DND-41 (cell line): ENCODE results near the gene SAT1.

Experiments used
- ATAC-seq: fragments of 200-7000 bp; cut with Tn5 transposase; 3 replicates; pipeline ENCODE4 v1.9.1; 2021; ENCODE audit warnings: low read depth; ENCODE audit not compliant: insufficient read depth
- DNase-seq: peaks from one replicate; pipeline ENCODE4 v3.0.0-alpha.2; 2020
- H2AFZ ChIP-seq: 2 replicates; pipeline ENCODE4 v1.6.0; 2012; ENCODE audit warnings: low read depth, low read length
- H3K27ac ChIP-seq: 2 replicates; pipeline ENCODE4 v1.5.1; 2012; ENCODE audit warnings: low read length, inconsistent platforms
- H3K27me3 ChIP-seq: fragments of 200-600 bp; sonication (generic); 2 replicates; pipeline ENCODE4 v1.6.0; 2012; ENCODE audit warnings: low read length, mild to moderate bottlenecking, inconsistent platforms; ENCODE audit not compliant: insufficient read depth, poor library complexity
- H3K36me3 ChIP-seq: 2 replicates; pipeline ENCODE4 v1.5.1; 2012; ENCODE audit warnings: low read length, inconsistent platforms; ENCODE audit not compliant: insufficient read depth
- H3K4me1 ChIP-seq: 2 replicates; pipeline ENCODE4 v1.5.1; 2012; ENCODE audit warnings: mild to moderate bottlenecking, low read length; ENCODE audit not compliant: insufficient read depth
- H3K4me2 ChIP-seq: 2 replicates; pipeline ENCODE4 v1.6.0; 2012; ENCODE audit warnings: mild to moderate bottlenecking, moderate library complexity, low read length, inconsistent platforms; ENCODE audit not compliant: insufficient read depth
- H3K4me3 ChIP-seq, 2 experiments: fragments of 200-600 bp in 1 of 2; shearing (Covaris generic) in 1 of 2; 2 replicates each; pipeline ENCODE4 v1.5.1; 2012 to 2016; ENCODE audit warnings: inconsistent platforms in 2 of 2, low read length in 2 of 2, mild to moderate bottlenecking in 2 of 2, low read depth in 1 of 2, moderate library complexity in 1 of 2
- H3K79me2 ChIP-seq: 2 replicates; pipeline ENCODE4 v1.6.0; 2012; ENCODE audit warnings: low read length, inconsistent platforms; ENCODE audit not compliant: insufficient read depth
- H3K9ac ChIP-seq: 2 replicates; pipeline ENCODE4 v1.6.0; 2012; ENCODE audit warnings: low read depth, mild to moderate bottlenecking, inconsistent platforms, low read length, moderate library complexity
- H3K9me3 ChIP-seq: 2 replicates; pipeline ENCODE4 v1.5.1; 2012; ENCODE audit warnings: low read length, moderate library complexity, mild to moderate bottlenecking, inconsistent platforms; ENCODE audit not compliant: insufficient read depth, severe bottlenecking
- H4K20me1 ChIP-seq: 2 replicates; pipeline ENCODE4 v1.6.0; 2012; ENCODE audit warnings: low read length; ENCODE audit not compliant: insufficient read depth
- CTCF ChIP-seq: IDR thresholded peaks from 2 replicates; pipeline ENCODE4 v1.5.1; 2012; ENCODE audit warnings: borderline replicate concordance, low read length, moderate library complexity, mild to moderate bottlenecking; ENCODE audit not compliant: poor library complexity, severe bottlenecking; ENCODE audit errors: extremely low read depth
- EZH2 ChIP-seq: IDR thresholded peaks from 3 replicates; pipeline ENCODE4 v1.6.1; 2012; ENCODE audit warnings: borderline replicate concordance, low read depth, mild to moderate bottlenecking, moderate library complexity, low read length, inconsistent platforms; ENCODE audit not compliant: severe bottlenecking

SAT1 gene

GRCh38 chrX:23754664-23755063 lies 28.3 kb upstream of the SAT1 start:
- no peak overlapping the region for H3K4me2 ChIP-seq
- H3K9me3 ChIP-seq, result no peaks in the 10 kb centered on the region
- H3K27me3 ChIP-seq, result no peaks in the 10 kb centered on the region
- H4K20me1 ChIP-seq, result no peaks in the 10 kb centered on the region
- H3K27ac ChIP-seq, result no peak overlapping the region
- ATAC-seq (no peak), DNase-seq (no peak)
- no peak overlapping the region for H2AFZ ChIP-seq
- no peak overlapping the region for H3K4me3 ChIP-seq
- H3K9ac ChIP-seq, result no peak overlapping the region
- TF ChIP-seq CTCF (no peak), EZH2 (no peak)
- no peaks in the 10 kb centered on the region for H3K79me2 ChIP-seq
- 0 out of 2 replicates have a peak, but pooled peaks cover 3% of the 10 kb centered on the region for H3K4me1 ChIP-seq
- no peaks in the 10 kb centered on the region for H3K36me3 ChIP-seq

DNA sequence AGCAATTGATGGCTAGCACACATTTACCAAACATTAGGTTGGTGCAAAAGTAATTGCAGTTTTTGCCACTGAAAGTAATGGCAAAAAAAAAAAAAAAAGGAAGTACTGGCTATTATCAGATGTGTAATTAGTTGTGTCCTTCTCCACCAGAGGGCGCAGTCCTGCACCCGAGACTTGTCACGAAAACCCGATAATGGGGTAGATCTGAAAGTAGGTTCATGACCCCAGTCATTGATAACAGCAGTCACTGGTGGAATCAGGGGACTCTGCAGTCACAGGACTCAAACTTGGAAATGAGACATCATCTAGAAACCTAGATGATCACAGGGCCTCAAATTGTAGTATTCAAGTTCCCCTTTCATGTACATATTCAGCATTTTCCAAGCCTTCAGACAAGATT lies 26.8 kb upstream of the SAT1 start:
- Histone ChIP-seq H3K9ac (no peak overlapping the region), H3K27ac (no peak overlapping the region), H4K20me1 (no peaks in the 10 kb centered on the region), H3K9me3 (no peaks in the 10 kb centered on the region), H3K27me3 (no peaks in the 10 kb centered on the region), H3K4me2 (peak overlapping the region; percentile 34; the same call in 1 of the 2 replicates), H2AFZ (peak overlapping the region; percentile 59; the same call in 1 of the 2 replicates), H3K4me1 (0 out of 2 replicates have a peak, but pooled peaks cover 3% of the 10 kb centered on the region), H3K36me3 (no peaks in the 10 kb centered on the region), H3K4me3 (no peak overlapping the region), H3K79me2 (no peaks in the 10 kb centered on the region)
- DNase-seq, result peak; percentile 60
- ATAC-seq, result peak; percentile 58; the same call in 2 of the 3 replicates
- TF ChIP-seq EZH2, result no peak
- peak; percentile 61 for TF ChIP-seq CTCF

DNA sequence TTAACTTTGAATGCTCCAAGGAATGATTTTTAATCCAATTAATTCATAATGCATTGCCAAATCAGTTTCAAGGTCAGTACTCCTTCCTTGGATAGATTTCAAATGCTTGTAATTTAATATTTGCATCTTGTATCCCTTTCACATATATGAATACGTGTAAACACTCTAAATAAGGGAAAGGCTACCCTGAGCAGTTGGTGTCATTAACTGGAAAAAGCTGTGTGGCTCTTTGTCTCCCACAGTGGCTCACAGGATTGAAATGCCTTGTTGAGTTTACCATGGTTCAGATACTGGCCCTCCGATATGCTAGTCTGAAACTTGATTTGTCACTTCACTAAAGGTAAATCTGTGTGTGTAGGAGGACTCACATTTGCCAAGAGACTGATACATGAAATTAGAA lies 23.2 kb upstream of the SAT1 start:
- Histone ChIP-seq H3K79me2 (no peaks in the 10 kb centered on the region), H3K27me3 (no peaks in the 10 kb centered on the region)
- ATAC-seq, result no peak

More for the DNA sequence above, 23.2 kb upstream of the SAT1 start:
- Histone ChIP-seq H3K4me1 (0 out of 2 replicates have a peak, but pooled peaks cover 3% of the 10 kb centered on the region), H4K20me1 (no peaks in the 10 kb centered on the region), H3K9ac (no peak overlapping the region), H3K27ac (no peak overlapping the region), H3K36me3 (no peaks in the 10 kb centered on the region), H3K4me3 (no peak overlapping the region), H3K4me2 (no peak overlapping the region), H2AFZ (no peak overlapping the region), H3K9me3 (no peaks in the 10 kb centered on the region)
- DNase-seq, result no peak
- no peak for TF ChIP-seq EZH2
- TF ChIP-seq CTCF, result no peak
